CD4-positive, alpha-beta memory T cell (primary cell): ENCODE measurements around the gene CHFR. TPM values are rescaled to one million over a fixed set of nuclear protein-coding genes. Genes with fewer than 3 reads are reported as not detected.
"Not testable (repeated sequence)": the region's sequence is repeated elsewhere in the genome, so short reads cannot be mapped to it uniquely, and the experiment has no call there.

Experiments
- CTCF ChIA-PET: fragments of 350-600 bp; sonication (Branson Sonifier 250); formaldehyde crosslinking; loops from one replicate; lab custom pipeline; 2021; ENCODE audit warnings: inconsistent platforms; ENCODE audit not compliant: partially characterized antibody; lab: Charles Lee
- POLR2A ChIA-PET: fragments of 350-600 bp; sonication (Branson Sonifier 250); formaldehyde crosslinking; loops from one replicate; lab custom pipeline; 2021; ENCODE audit not compliant: partially characterized antibody; lab: Charles Lee
- DNase-seq, 5 donors: peaks; one replicate each; pipeline versions ENCODE4 v3.0.0 to v3.0.0-alpha.2; 2020 to 2022; ENCODE audit warnings: mixed read lengths in 1 of 5
- H3K27ac ChIP-seq: one replicate; pipeline ENCODE4 v1.7.0; 2013; ENCODE audit warnings: low read depth, low read length
- H3K27me3 ChIP-seq: 2 replicates; pipeline ENCODE4 v1.7.0; 2013; ENCODE audit warnings: mild to moderate bottlenecking, low read length, moderate library complexity; ENCODE audit not compliant: insufficient read depth
- H3K36me3 ChIP-seq: 2 replicates; pipeline ENCODE4 v1.7.0; 2013; ENCODE audit warnings: mild to moderate bottlenecking, low read length, moderate library complexity; ENCODE audit not compliant: insufficient read depth
- H3K4me1 ChIP-seq: 2 replicates; pipeline ENCODE4 v1.7.0; 2013; ENCODE audit warnings: mild to moderate bottlenecking, low read length, moderate library complexity; ENCODE audit not compliant: insufficient read depth
- H3K4me3 ChIP-seq, 2 donors: one replicate each; pipeline ENCODE4 v1.7.0; 2013; ENCODE audit warnings: low read length in 2 of 2, mild to moderate bottlenecking in 1 of 2
- H3K9me3 ChIP-seq, 2 donors: one replicate each; pipeline ENCODE4 v1.7.0; 2013; ENCODE audit warnings: low read length in 2 of 2, control low read depth in 1 of 2; ENCODE audit not compliant: control insufficient read depth in 1 of 2
- H3K27ac Mint-ChIP-seq, 7 donors: one replicate each; pipeline ENCODE4 v1.8.0; 2020 to 2021; ENCODE audit warnings: mixed read lengths in 7 of 7, mild to moderate bottlenecking in 6 of 7, inconsistent platforms in 3 of 7, moderate library complexity in 3 of 7
- H3K27me3 Mint-ChIP-seq, 2 donors: one replicate each; pipeline ENCODE4 v1.8.0; 2020 to 2021; ENCODE audit warnings: mixed read lengths in 2 of 2
- H3K36me3 Mint-ChIP-seq, 2 donors: one replicate each; pipeline ENCODE4 v1.8.0; 2020 to 2021; ENCODE audit warnings: mixed read lengths in 2 of 2, inconsistent platforms in 1 of 2, mild to moderate bottlenecking in 1 of 2
- H3K4me1 Mint-ChIP-seq, 4 donors: one replicate each; pipeline ENCODE4 v1.8.0; 2020 to 2021; ENCODE audit warnings: mixed read lengths in 4 of 4, mild to moderate bottlenecking in 1 of 4
- H3K4me3 Mint-ChIP-seq, 8 donors: one replicate each; pipeline ENCODE4 v1.8.0; 2020 to 2021; ENCODE audit warnings: mixed read lengths in 8 of 8, mild to moderate bottlenecking in 7 of 8, moderate library complexity in 6 of 8, inconsistent platforms in 3 of 8
- H3K9me3 Mint-ChIP-seq, 8 donors: one replicate each; pipeline ENCODE4 v1.8.0; 2020 to 2021; ENCODE audit warnings: mixed read lengths in 8 of 8, mild to moderate bottlenecking in 5 of 8, inconsistent platforms in 3 of 8, moderate library complexity in 1 of 8
- intact Hi-C: fragments of 100-400 bp; cut with micrococcal nuclease; formaldehyde crosslinking; loops from one replicate; pipeline ENCODE4 v1.15.1; 2023
- polyA plus RNA-seq, 2 donors: library from polyadenylated mRNA; unstranded; fragments of 300-500 nt; fragmentation: Illumina TruSeq; gene quantifications; one replicate each; pipeline ENCODE4 v1.2.3, GENCODE V29; 2021
- total RNA-seq, 2 experiments: library from RNA; stranded (reverse); gene quantifications; one replicate each; pipeline ENCODE4 v1.2.3, GENCODE V29; 2021

The CHFR gene
- total and polyA plus RNA-seq, 4 experiments from 2014 or later, result 31.6 to 79.4 (median 50.6) TPM

DNA sequence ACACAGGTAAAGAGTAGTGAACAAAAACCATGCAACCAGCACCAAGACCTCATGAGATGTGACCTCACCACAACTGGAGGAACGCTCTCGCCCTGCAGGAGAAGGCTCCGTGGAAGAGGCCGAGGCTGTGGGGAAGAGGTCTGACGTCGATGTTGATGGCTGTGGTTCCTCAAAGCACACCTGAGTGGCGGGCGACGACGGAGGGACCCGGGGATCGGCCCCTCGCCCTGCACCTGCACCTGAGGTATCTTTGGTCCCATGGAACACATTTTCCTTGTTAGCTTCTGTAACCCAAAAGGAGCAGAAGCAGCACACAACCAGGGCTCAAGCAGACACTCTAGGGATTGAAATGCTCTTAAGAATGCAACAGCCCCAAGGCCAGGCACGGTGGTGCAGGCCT, 17.9 kb downstream of the CHFR start:
- H3K4me1 Mint-ChIP-seq, result peaks cover 23 to 36% (median 29%) of the 10 kb centered on the region in 4 donors
- no peaks in the 10 kb centered on the region for H3K9me3 ChIP-seq

DNA sequence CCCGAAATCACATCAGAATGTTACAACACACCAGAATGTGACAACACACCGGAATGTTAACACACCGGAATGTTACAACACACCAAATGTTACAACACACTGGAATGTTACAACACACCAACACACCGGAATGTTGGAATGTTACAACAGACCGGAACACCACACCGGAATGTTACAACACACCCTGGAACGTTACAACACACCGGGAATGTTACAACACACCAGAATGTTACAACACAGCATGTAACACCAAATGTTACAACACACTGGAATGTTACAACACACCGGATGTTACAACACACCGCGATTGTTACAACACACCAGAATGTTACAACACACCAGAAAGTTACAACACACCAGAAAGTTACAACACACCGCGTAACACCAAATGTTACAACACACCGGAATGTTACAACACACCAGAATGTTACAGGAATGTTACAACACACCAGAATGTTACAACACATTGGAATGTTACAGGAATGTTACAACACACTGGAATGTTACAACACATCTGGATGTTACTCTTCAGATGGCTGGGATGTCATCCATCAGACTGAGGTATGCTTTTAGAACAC, 21.1 kb downstream of the CHFR start:
- intact Hi-C loops, result loop anchor here (5.0 kb wide), 1 partner anchor 39 kb away; the partner anchor contains the start of gene GOLGA3
- H3K4me3 ChIP-seq, result no peak overlapping the region
- H3K4me1 ChIP-seq, result peaks cover 15% of the 10 kb centered on the region
- no peak overlapping the region for H3K27ac ChIP-seq
- Mint-ChIP-seq H3K27ac (peak overlapping the region in 3 of 7 donors; percentile 22 to 90 (median 72)), H3K36me3 (peaks cover 29 to 58% of the 10 kb centered on the region in 2 donors), H3K4me1 (peaks cover 12 to 20% (median 15%) of the 10 kb centered on the region in 4 donors), H3K4me3 (no peak overlapping the region), H3K9me3 (no peaks in the 10 kb centered on the region), H3K27me3 (no peaks in the 10 kb centered on the region)
- POLR2A ChIA-PET, result no interaction called here
- no peak for DNase-seq
- H3K9me3 ChIP-seq, result no peaks in the 10 kb centered on the region
- CTCF ChIA-PET, result no interaction called here
- no peaks in the 10 kb centered on the region for H3K27me3 ChIP-seq
- peaks cover 26% of the 10 kb centered on the region for H3K36me3 ChIP-seq

More for the DNA sequence above, 17.9 kb downstream of the CHFR start:
- no peak for DNase-seq
- Histone ChIP-seq H3K27ac (no peak overlapping the region), H3K4me1 (peaks cover 34% of the 10 kb centered on the region), H3K27me3 (no peaks in the 10 kb centered on the region), H3K36me3 (peaks cover 32% of the 10 kb centered on the region), H3K4me3 (no peak overlapping the region)
- peak overlapping the region in 1 of 7 donors; percentile 18 for H3K27ac Mint-ChIP-seq
- no peaks in the 10 kb centered on the region for H3K9me3 Mint-ChIP-seq
- H3K27me3 Mint-ChIP-seq, result no peaks in the 10 kb centered on the region
- ChIA-PET POLR2A (no interaction called here), CTCF (no interaction called here)
- H3K36me3 Mint-ChIP-seq, result peaks cover 29 to 65% of the 10 kb centered on the region in 2 donors
- intact Hi-C loops, result loop anchor here (5.0 kb wide), 1 partner anchor 42 kb away; the partner anchor contains the start of gene GOLGA3
- H3K4me3 Mint-ChIP-seq, result no peak overlapping the region

DNA sequence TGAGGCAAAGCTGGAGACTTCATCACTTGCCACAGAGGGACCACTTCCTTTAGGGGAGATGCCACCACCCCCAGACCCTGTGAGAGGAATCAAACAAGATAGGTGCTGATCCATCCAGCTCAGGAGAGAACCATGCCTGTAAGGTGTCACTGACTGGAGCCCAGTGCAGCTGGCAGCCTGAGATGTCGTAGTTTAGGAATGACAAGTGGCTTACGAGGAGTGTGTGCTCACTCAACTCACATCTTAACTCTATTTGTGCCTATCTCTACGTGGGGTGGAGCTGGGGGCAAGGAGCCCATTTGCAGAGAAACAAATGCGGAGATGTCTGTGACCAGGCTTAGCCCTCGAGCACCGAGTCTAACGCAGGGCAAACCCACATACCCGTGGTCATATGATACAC, 25.8 kb downstream of the CHFR start:
- no peaks in the 10 kb centered on the region for H3K9me3 Mint-ChIP-seq
- peak overlapping the region in 1 of 7 donors; percentile 43 for H3K27ac Mint-ChIP-seq
- H3K9me3 ChIP-seq, result no peaks in the 10 kb centered on the region
- H3K36me3 ChIP-seq, result peaks cover 49% of the 10 kb centered on the region
- no peak overlapping the region for H3K27ac ChIP-seq
- peaks cover 5 to 11% (median 6%) of the 10 kb centered on the region in 4 donors for H3K4me1 Mint-ChIP-seq
- H3K4me1 ChIP-seq, result peaks cover 4% of the 10 kb centered on the region
- H3K27me3 Mint-ChIP-seq, result no peaks in the 10 kb centered on the region
- intact Hi-C loops, result no loop called here
- ChIA-PET POLR2A (no interaction called here), CTCF (no interaction called here)
- H3K36me3 Mint-ChIP-seq, result peaks cover 37 to 53% of the 10 kb centered on the region in 2 donors
- no peaks in the 10 kb centered on the region for H3K27me3 ChIP-seq
- no peak overlapping the region for H3K4me3 ChIP-seq
- H3K4me3 Mint-ChIP-seq, result peak overlapping the region in 1 of 8 donors; percentile 54
- no peak for DNase-seq

- POLR2A ChIA-PET, result no interaction called here
- DNase-seq, result no peak
- no peaks in the 10 kb centered on the region for H3K9me3 ChIP-seq
- intact Hi-C loops, result no loop called here
- Mint-ChIP-seq H3K9me3 (no peaks in the 10 kb centered on the region), H3K4me1 (peaks cover 0 to 5% (median 2%) of the 10 kb centered on the region in 4 donors), H3K27me3 (no peaks in the 10 kb centered on the region), H3K36me3 (peaks cover 47 to 59% of the 10 kb centered on the region in 2 donors), H3K4me3 (no peak overlapping the region), H3K27ac (peak overlapping the region in 1 of 7 donors; percentile 13)
- H3K36me3 ChIP-seq, result peaks cover 56% of the 10 kb centered on the region
- H3K27me3 ChIP-seq, result no peaks in the 10 kb centered on the region
- H3K27ac ChIP-seq, result no peak overlapping the region
- CTCF ChIA-PET, result no interaction called here
- H3K4me3 ChIP-seq, result no peak overlapping the region
- H3K4me1 ChIP-seq, result no peaks in the 10 kb centered on the region
These were observed 28.6 kb downstream of the CHFR start for GRCh38 chr12:132858718-132859266.

- H3K27ac Mint-ChIP-seq, H3K4me3 ChIP-seq, H3K27ac ChIP-seq, H3K27me3 Mint-ChIP-seq, H3K27me3 ChIP-seq, H3K9me3 ChIP-seq, CTCF ChIA-PET, H3K4me1 Mint-ChIP-seq, POLR2A ChIA-PET, H3K9me3 Mint-ChIP-seq, DNase-seq, intact Hi-C loops, H3K4me1 ChIP-seq, H3K4me3 Mint-ChIP-seq: not testable (repeated sequence)
- H3K36me3 ChIP-seq, result peaks cover 71% of the 10 kb centered on the region
- H3K36me3 Mint-ChIP-seq, result peaks cover 51 to 67% of the 10 kb centered on the region in 2 donors
These were observed 30.4 kb downstream of the CHFR start for GRCh38 chr12:132857019-132857418.

GRCh38 chr12:132856581-132856980, 30.8 kb downstream of the CHFR start:
- peaks cover 0 to 5% (median 2%) of the 10 kb centered on the region in 4 donors for H3K4me1 Mint-ChIP-seq
- no peak overlapping the region for H3K27ac Mint-ChIP-seq
- H3K36me3 Mint-ChIP-seq, result peaks cover 51 to 68% of the 10 kb centered on the region in 2 donors
- intact Hi-C loops, result no loop called here
- Histone ChIP-seq H3K27ac (no peak overlapping the region), H3K27me3 (no peaks in the 10 kb centered on the region), H3K36me3 (peaks cover 69% of the 10 kb centered on the region), H3K4me3 (no peak overlapping the region), H3K9me3 (no peaks in the 10 kb centered on the region), H3K4me1 (no peaks in the 10 kb centered on the region)
- ChIA-PET CTCF (no interaction called here), POLR2A (no interaction called here)
- no peak for DNase-seq
- H3K27me3 Mint-ChIP-seq, result no peaks in the 10 kb centered on the region
- no peak overlapping the region for H3K4me3 Mint-ChIP-seq
- H3K9me3 Mint-ChIP-seq, result no peaks in the 10 kb centered on the region

- H3K4me3 Mint-ChIP-seq, H3K27ac ChIP-seq, H3K27me3 ChIP-seq, POLR2A ChIA-PET, H3K9me3 Mint-ChIP-seq, DNase-seq, H3K4me1 Mint-ChIP-seq, H3K4me1 ChIP-seq, H3K9me3 ChIP-seq, H3K27me3 Mint-ChIP-seq, CTCF ChIA-PET, intact Hi-C loops, H3K4me3 ChIP-seq: not testable (repeated sequence)
- peaks cover 67% of the 10 kb centered on the region for H3K36me3 ChIP-seq
- Mint-ChIP-seq H3K27ac (peak overlapping the region in 1 of 7 donors; percentile 31), H3K36me3 (peaks cover 47 to 70% of the 10 kb centered on the region in 2 donors)
These were observed 32.2 kb downstream of the CHFR start for GRCh38 chr12:132855211-132855610.
